HUES48 (cell line): ENCODE results near the gene CCDC81.
"Not testable (repeated sequence)": the region's sequence is repeated elsewhere in the genome, so short reads cannot be mapped to it uniquely, and the experiment has no call there.

Source experiments
- H3K27ac ChIP-seq: one replicate; pipeline ENCODE4 v1.7.0; 2013; ENCODE audit warnings: low read depth, low read length, inconsistent platforms
- H3K27me3 ChIP-seq: 2 replicates; pipeline ENCODE4 v1.6.1; 2013; ENCODE audit warnings: mild to moderate bottlenecking, low read length; ENCODE audit not compliant: control insufficient read depth, insufficient read depth
- H3K36me3 ChIP-seq: 2 replicates; pipeline ENCODE4 v1.6.1; 2013; ENCODE audit warnings: low read length; ENCODE audit not compliant: control insufficient read depth, insufficient read depth
- H3K4me1 ChIP-seq: 2 replicates; pipeline ENCODE4 v1.6.1; 2013; ENCODE audit warnings: mild to moderate bottlenecking, low read length; ENCODE audit not compliant: control insufficient read depth, insufficient read depth
- H3K4me3 ChIP-seq: 2 replicates; pipeline ENCODE4 v1.5.1; 2013; ENCODE audit warnings: mild to moderate bottlenecking, low read depth, low read length
- H3K9ac ChIP-seq: 2 replicates; pipeline ENCODE4 v1.6.1; 2013; ENCODE audit warnings: mild to moderate bottlenecking, low read depth, low read length, moderate library complexity
- H3K9me3 ChIP-seq: 2 replicates; pipeline ENCODE4 v1.6.1; 2013; ENCODE audit warnings: low read length; ENCODE audit not compliant: control insufficient read depth, insufficient read depth

Gene CCDC81

GRCh38 chr11:86374586-86374985 is at the start of gene CCDC81:
TSS of gene CCDC81 (plus strand) at chr11:86374887. CDS start at chr11:86375164, 277 bp downstream.
- no peaks in the 10 kb centered on the region for H3K36me3 ChIP-seq
- H3K9ac ChIP-seq: no peak within 1 kb of the TSS
- no peak within 1 kb of the TSS for H3K27ac ChIP-seq
- no peaks in the 10 kb centered on the region for H3K9me3 ChIP-seq
- peak within 1 kb of the TSS; percentile 52 for H3K4me3 ChIP-seq
- peaks cover 5% of the 10 kb centered on the region; the same call in 1 of the 2 replicates for H3K4me1 ChIP-seq
- H3K27me3 ChIP-seq: no peaks in the 10 kb centered on the region

GRCh38 chr11:86335131-86335767 is 39.4 kb upstream of the CCDC81 start:
- Histone ChIP-seq H3K9ac (no peak overlapping the region), H3K27me3 (no peaks in the 10 kb centered on the region), H3K27ac (no peak overlapping the region), H3K4me1 (no peaks in the 10 kb centered on the region), H3K9me3 (no peaks in the 10 kb centered on the region), H3K36me3 (peaks cover 43% of the 10 kb centered on the region), H3K4me3 (no peak overlapping the region)

GRCh38 chr11:86337227-86337626 is 37.5 kb upstream of the CCDC81 start:
- Histone ChIP-seq H3K36me3 (peaks cover 43% of the 10 kb centered on the region), H3K4me3 (no peak overlapping the region), H3K27ac (no peak overlapping the region), H3K27me3 (no peaks in the 10 kb centered on the region), H3K9ac (no peak overlapping the region), H3K9me3 (no peaks in the 10 kb centered on the region), H3K4me1 (no peaks in the 10 kb centered on the region)

- Histone ChIP-seq H3K27ac (no peak overlapping the region), H3K4me3 (no peak overlapping the region), H3K36me3 (peaks cover 37% of the 10 kb centered on the region), H3K4me1 (no peaks in the 10 kb centered on the region), H3K9ac (no peak overlapping the region), H3K27me3 (no peaks in the 10 kb centered on the region), H3K9me3 (no peaks in the 10 kb centered on the region)
Measured at GRCh38 chr11:86341382-86341781, 33.3 kb upstream of the CCDC81 start.

- no peak overlapping the region for H3K9ac ChIP-seq
- H3K36me3 ChIP-seq: peaks cover 12% of the 10 kb centered on the region
- no peaks in the 10 kb centered on the region for H3K9me3 ChIP-seq
- H3K4me1 ChIP-seq: no peaks in the 10 kb centered on the region
- H3K27me3 ChIP-seq: no peaks in the 10 kb centered on the region
- no peak overlapping the region for H3K4me3 ChIP-seq
- no peak overlapping the region for H3K27ac ChIP-seq
Measured at GRCh38 chr11:86346513-86346912, 28.2 kb upstream of the CCDC81 start.

GRCh38 chr11:86355256-86355655 is 19.4 kb upstream of the CCDC81 start:
- Histone ChIP-seq H3K27ac (no peak overlapping the region), H3K4me1 (peaks cover 15% of the 10 kb centered on the region), H3K9ac (no peak overlapping the region), H3K27me3 (no peaks in the 10 kb centered on the region), H3K9me3 (no peaks in the 10 kb centered on the region), H3K4me3 (no peak overlapping the region), H3K36me3 (no peaks in the 10 kb centered on the region)

- peaks cover 18% of the 10 kb centered on the region for H3K4me1 ChIP-seq
- peak overlapping the region; percentile 89 for H3K27ac ChIP-seq
- H3K36me3 ChIP-seq, H3K9me3 ChIP-seq, H3K27me3 ChIP-seq, H3K4me3 ChIP-seq: not testable (repeated sequence)
- H3K9ac ChIP-seq: peak overlapping the region; percentile 68
Measured at GRCh38 chr11:86357412-86357811, 17.3 kb upstream of the CCDC81 start.

- Histone ChIP-seq H3K4me3 (no peak overlapping the region), H3K9me3 (no peaks in the 10 kb centered on the region), H3K27me3 (no peaks in the 10 kb centered on the region), H3K36me3 (no peaks in the 10 kb centered on the region), H3K9ac (no peak overlapping the region), H3K4me1 (peaks cover 18% of the 10 kb centered on the region), H3K27ac (no peak overlapping the region)
Measured at GRCh38 chr11:86358720-86359119, 16.0 kb upstream of the CCDC81 start.

- Histone ChIP-seq H3K27me3 (no peaks in the 10 kb centered on the region), H3K4me3 (no peak overlapping the region), H3K36me3 (no peaks in the 10 kb centered on the region), H3K4me1 (peaks cover 18% of the 10 kb centered on the region), H3K27ac (no peak overlapping the region), H3K9ac (no peak overlapping the region), H3K9me3 (no peaks in the 10 kb centered on the region)
Measured at GRCh38 chr11:86360775-86361395, 13.8 kb upstream of the CCDC81 start.

- no peak overlapping the region for H3K27ac ChIP-seq
- no peaks in the 10 kb centered on the region for H3K36me3 ChIP-seq
- H3K9ac ChIP-seq: no peak overlapping the region
- H3K4me3 ChIP-seq: no peak overlapping the region
- no peaks in the 10 kb centered on the region for H3K27me3 ChIP-seq
- H3K4me1 ChIP-seq: 0 out of 2 replicates have a peak, but pooled peaks cover 3% of the 10 kb centered on the region
- no peaks in the 10 kb centered on the region for H3K9me3 ChIP-seq
Measured at GRCh38 chr11:86363424-86363823, 11.3 kb upstream of the CCDC81 start.

- Histone ChIP-seq H3K9me3 (no peaks in the 10 kb centered on the region), H3K36me3 (no peaks in the 10 kb centered on the region), H3K9ac (no peak overlapping the region), H3K4me1 (0 out of 2 replicates have a peak, but pooled peaks cover 3% of the 10 kb centered on the region), H3K4me3 (no peak overlapping the region), H3K27me3 (no peaks in the 10 kb centered on the region), H3K27ac (no peak overlapping the region)
Measured at GRCh38 chr11:86365546-86365945, 9.1 kb upstream of the CCDC81 start.
